Nephron progenitor cell (in vitro differentiated cells): ENCODE data around the gene PAIP2B.

Source experiments
- DNase-seq: peaks from one replicate; pipeline ENCODE4 v3.0.0; 2021
- H3K27ac Mint-ChIP-seq: 2 replicates; pipeline ENCODE4 v1.8.0; 2021; ENCODE audit warnings: mild to moderate bottlenecking, moderate library complexity, mixed read lengths
- H3K27me3 Mint-ChIP-seq: 2 replicates; pipeline ENCODE4 v1.8.0; 2021; ENCODE audit warnings: mild to moderate bottlenecking, low read depth, mixed read lengths; ENCODE audit not compliant: poor library complexity
- H3K36me3 Mint-ChIP-seq: 2 replicates; pipeline ENCODE4 v1.8.0; 2021; ENCODE audit warnings: low read depth, mixed read lengths
- H3K4me1 Mint-ChIP-seq: 2 replicates; pipeline ENCODE4 v1.8.0; 2021; ENCODE audit warnings: mixed read lengths
- H3K4me3 Mint-ChIP-seq: 2 replicates; pipeline ENCODE4 v1.8.0; 2021; ENCODE audit warnings: mild to moderate bottlenecking, moderate library complexity, mixed read lengths
- H3K9me3 Mint-ChIP-seq: 2 replicates; pipeline ENCODE4 v1.8.0; 2021; ENCODE audit warnings: mild to moderate bottlenecking, moderate library complexity, mixed read lengths
- TF ChIP-seq, protein P1 (sequence below): fragments of 200-600 bp; sonication (generic); IDR thresholded peaks from 2 replicates; pipeline ENCODE4 v1.5.0; 2021; ENCODE audit warnings: antibody characterized with exemption

The PAIP2B gene

GRCh38 chr2:71148506-71149063 lies 78.3 kb downstream of the PAIP2B start:
- Mint-ChIP-seq H3K9me3 (no peaks in the 10 kb centered on the region), H3K4me1 (no peaks in the 10 kb centered on the region), H3K27ac (peak overlapping the region; percentile 46), H3K27me3 (no peaks in the 10 kb centered on the region), H3K4me3 (no peak overlapping the region), H3K36me3 (peaks cover 54% of the 10 kb centered on the region)
- TF ChIP-seq, protein P1, sequence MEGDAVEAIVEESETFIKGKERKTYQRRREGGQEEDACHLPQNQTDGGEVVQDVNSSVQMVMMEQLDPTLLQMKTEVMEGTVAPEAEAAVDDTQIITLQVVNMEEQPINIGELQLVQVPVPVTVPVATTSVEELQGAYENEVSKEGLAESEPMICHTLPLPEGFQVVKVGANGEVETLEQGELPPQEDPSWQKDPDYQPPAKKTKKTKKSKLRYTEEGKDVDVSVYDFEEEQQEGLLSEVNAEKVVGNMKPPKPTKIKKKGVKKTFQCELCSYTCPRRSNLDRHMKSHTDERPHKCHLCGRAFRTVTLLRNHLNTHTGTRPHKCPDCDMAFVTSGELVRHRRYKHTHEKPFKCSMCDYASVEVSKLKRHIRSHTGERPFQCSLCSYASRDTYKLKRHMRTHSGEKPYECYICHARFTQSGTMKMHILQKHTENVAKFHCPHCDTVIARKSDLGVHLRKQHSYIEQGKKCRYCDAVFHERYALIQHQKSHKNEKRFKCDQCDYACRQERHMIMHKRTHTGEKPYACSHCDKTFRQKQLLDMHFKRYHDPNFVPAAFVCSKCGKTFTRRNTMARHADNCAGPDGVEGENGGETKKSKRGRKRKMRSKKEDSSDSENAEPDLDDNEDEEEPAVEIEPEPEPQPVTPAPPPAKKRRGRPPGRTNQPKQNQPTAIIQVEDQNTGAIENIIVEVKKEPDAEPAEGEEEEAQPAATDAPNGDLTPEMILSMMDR: no peak
- DNase-seq: no peak

GRCh38 chr2:71143782-71144181 lies 83.1 kb downstream of the PAIP2B start:
- H3K36me3 Mint-ChIP-seq: peaks cover 73% of the 10 kb centered on the region

GRCh38 chr2:71136174-71136573 lies 90.7 kb downstream of the PAIP2B start:
- Mint-ChIP-seq H3K27me3 (no peaks in the 10 kb centered on the region), H3K36me3 (peaks cover 58% of the 10 kb centered on the region), H3K4me3 (no peak overlapping the region), H3K27ac (no peak overlapping the region), H3K4me1 (no peaks in the 10 kb centered on the region), H3K9me3 (no peaks in the 10 kb centered on the region)
- TF ChIP-seq, protein P1: no peak
- no peak for DNase-seq

More at GRCh38 chr2:71143782-71144181, 83.1 kb downstream of the PAIP2B start:
- Mint-ChIP-seq H3K27ac (no peak overlapping the region), H3K4me1 (no peaks in the 10 kb centered on the region), H3K4me3 (no peak overlapping the region), H3K9me3 (no peaks in the 10 kb centered on the region), H3K27me3 (no peaks in the 10 kb centered on the region)
- DNase-seq: no peak
- TF ChIP-seq, protein P1: no peak

- H3K9me3 Mint-ChIP-seq: no peaks in the 10 kb centered on the region
- H3K27ac Mint-ChIP-seq: no peak overlapping the region
- H3K27me3 Mint-ChIP-seq: no peaks in the 10 kb centered on the region
- TF ChIP-seq, protein P1: no peak
- DNase-seq: no peak
- H3K4me3 Mint-ChIP-seq: no peak overlapping the region
- H3K4me1 Mint-ChIP-seq: peaks cover 10% of the 10 kb centered on the region
- peaks cover 38% of the 10 kb centered on the region for H3K36me3 Mint-ChIP-seq
Observed at GRCh38 chr2:71133603-71134002, 93.3 kb downstream of the PAIP2B start.
